DMS79 treated with DMSO at 0.1 percent for 48 hours (cell line): ENCODE measurements around the gene TTLL9.

ENCODE experiments used
- DNase-seq: peaks from one replicate; lab custom pipeline; 2025; lab: John Stamatoyannopoulos, UW

Gene TTLL9

DNA sequence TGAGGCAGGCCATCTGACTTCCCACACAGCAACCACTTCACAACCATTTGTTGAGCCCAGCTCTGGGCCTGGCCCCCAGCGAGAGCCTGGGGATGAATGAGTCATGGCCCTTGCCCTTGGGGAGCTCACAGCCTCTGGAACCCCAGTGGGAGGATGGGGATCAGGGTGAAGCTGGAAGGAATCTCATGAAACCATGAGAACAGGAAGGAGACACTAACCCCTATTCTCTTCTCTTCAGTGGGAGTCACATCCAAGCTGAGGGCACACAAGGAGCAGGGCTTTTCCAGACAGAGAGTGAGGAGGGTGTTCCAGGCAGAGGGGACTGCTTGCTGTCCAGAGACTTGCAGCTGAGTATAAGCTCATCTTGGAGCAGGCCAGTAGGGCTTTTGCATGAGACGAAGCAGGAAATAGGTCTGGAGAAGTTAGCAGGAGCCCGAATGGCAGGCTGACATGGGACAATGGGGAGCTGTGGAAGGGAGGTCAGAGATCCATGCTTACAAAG lies 32.5 kb upstream of the TTLL9 start:
- DNase-seq, result no peak

DNA sequence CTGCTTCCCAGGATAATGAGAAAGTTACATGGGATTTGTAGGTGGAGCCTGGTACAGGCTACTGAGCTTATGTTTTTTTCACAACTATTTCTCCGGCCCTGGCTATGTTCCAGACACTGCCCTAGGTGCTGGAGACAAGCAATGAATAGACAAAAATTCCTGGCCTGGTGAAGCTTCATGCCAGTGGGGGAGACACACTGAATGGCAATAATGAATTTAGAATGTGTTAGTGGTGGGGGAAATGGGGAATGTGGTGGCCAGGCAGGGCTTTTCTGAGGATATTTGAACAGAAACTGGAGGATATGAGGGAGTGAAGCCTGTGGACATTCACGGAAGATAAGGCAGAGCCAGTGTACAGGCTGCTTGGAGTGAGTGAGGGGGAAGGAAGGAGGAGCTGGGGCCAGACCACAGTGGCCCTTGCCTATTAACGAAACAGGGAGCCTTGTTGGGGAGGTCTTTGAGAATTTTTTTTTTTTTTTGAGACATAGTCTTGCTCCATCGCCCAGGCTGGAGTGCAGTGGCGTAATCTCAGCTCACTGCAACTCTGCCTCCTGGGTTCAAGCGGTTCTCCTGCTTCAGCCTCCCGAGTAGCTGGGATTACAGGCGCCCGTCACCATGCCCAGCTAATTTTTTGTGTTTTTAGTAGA lies 31.7 kb upstream of the TTLL9 start:
- DNase-seq, result no peak

DNA sequence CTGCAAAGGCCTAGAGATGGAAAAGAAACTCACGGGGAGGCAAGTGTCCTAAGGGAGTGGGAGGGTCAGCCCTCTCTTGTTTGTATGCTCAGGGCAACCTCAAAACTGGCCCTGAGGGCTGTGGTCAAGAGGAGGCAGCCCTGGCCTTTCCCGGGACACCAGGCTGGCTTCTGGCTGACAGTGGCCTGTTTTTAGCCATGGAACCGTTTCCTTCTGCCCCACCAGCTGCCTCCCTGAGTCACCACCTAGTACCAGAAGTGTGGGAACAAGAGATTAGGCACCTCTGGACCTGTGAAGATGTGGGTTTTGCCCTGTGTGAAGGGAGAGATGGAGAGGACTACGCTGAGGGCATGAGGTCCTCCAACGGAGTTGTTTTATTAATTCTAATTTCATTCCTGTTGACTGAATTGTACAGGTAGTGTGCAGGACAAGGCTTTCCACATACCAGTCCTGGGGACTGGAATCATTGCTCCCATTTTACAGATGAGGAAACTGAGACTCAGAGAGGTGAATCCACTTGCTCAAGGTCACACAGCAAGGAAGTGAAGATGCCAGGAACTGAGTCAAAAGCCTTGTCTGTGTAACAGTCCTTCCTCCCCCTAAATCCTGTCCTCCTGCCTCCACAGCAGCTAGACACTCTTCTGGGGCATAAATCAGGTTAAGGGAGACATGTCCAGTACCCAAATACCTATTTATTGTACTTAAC lies 30.5 kb upstream of the TTLL9 start:
- DNase-seq, result no peak

DNA sequence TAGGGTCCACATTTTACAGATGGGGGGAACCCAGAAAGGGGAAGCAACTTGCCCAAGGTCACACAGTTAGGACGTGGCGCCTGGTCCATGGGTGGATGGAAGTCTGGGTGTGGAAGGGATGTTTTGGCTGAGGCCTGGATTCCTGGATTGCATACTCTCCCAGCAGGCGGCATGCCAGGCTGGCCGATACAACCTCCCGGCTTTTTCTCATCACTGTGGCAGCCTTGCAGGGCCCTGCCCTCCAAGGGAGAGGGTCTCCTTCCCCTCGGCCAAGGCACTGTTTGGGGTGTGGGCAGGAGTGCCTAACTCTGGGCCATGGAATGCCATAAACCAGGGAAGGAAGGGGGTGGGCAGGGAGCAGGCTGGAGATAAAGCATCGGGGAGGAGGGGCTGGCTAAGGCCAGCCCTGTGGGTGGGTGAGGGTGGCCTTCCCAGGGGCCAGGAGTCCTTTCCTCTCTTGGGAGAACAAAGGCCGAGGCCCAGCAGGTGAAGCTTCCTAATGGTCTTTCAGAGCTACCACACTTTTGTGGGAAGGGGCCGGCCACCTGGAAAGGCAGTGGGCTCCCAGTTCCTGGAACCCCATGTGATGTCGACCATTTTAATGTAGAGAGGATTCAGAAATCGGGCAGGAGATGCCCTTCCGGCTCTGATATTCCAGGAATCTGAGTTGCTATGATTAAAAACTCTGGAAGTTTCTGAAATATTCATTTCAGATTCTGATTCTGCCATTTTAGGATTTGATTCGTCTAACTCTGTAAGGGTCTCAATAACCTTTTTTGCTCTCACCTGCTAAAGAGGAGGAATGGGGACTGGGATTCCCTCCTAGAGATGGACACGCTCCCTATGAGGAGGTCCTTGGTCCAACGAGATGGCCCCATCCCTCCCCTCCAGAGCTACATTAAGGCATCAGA lies 29.3 kb upstream of the TTLL9 start:
- no peak for DNase-seq

DNA sequence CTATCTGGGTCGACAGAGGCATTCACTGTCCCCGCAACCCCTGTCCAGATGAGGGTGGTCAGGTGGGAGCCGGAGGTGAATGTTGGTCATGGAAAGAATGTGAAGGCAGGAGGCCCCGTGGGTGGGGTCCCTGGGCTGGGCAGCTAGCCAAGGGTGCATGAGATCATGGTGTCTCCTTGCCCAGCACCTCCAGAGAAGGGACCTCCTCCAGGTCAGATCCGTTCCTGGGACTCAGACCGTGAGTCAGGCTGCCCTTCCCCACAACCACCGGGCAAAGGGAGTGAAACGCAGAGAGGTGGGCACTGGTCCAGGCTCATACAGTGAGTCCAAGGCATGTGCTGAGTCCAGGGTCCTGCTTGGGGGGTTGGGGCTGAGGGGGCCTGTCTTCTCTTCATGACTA lies 28.5 kb upstream of the TTLL9 start:
- no peak for DNase-seq

DNA sequence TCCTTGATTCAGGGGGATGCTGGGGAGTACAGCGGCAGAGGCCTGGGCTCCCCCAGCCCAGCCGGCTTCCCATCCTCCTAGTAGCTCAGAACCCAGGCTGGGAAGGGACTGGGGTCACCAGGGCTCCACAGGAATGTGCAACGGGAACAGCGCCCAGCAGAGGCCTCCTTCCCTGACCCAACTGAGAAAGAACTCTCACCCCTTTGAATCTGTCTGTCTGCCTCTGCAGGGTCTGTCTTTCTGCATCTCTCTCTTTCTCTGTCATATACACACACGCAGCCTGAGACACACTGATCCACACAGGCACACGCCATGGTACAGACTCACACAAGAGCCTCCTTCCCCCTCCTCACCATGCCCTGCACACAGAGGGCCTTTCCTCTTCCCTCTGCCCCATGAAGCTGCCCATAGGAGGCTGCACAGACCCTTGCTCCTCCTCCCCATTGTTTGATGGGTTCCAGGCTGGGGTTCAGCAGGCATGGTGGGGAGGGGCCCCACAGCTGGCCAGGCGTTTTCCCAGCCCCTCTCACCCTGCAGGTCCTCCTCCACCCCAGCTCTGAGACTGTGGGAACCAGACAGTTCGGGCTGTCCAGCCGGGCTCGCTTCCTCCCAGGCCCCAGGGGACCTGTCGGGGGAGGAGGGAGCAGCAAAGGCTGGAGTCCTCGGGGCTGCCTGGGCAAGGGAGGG lies 27.8 kb upstream of the TTLL9 start:
- no peak for DNase-seq

DNA sequence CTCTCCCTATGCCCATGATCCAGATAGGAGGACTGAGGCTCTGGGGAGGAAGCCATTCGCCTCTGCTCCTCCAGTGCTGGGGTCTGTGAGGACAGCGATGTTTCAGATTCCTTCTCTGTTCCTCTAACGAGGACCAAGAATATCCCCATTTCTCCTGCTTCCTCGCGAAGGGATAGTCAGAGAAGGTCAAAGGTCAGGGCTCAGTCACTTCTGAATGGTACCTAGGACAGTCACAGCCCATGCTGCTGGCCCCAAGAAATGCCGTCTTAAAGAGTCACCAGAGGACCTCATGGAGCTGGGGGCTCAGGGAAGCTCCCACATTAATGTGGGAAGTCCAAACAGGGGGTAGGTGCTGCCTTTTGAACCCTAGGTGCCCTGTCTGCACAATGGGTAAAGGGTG lies 27.1 kb upstream of the TTLL9 start:
- DNase-seq, result no peak

DNA sequence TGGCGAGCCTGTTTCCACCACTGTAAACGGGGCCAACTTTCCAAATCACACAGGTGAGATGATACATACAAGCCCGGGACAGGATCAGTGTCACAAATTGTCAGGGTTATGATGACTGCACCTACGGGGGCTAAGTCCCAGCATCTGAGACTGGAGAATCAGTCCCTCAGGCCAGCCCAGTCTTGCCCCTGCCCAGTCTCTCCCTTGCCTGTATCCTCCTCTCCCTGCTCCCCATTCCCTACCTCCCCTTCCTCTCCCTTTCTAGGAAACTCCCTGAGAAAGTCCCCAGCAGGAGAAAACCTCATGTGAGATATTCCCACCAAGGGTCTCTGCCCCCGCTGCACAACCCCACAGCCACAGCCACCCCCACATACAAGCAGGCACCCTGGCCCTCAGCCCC lies 26.6 kb upstream of the TTLL9 start:
- DNase-seq, result no peak

DNA sequence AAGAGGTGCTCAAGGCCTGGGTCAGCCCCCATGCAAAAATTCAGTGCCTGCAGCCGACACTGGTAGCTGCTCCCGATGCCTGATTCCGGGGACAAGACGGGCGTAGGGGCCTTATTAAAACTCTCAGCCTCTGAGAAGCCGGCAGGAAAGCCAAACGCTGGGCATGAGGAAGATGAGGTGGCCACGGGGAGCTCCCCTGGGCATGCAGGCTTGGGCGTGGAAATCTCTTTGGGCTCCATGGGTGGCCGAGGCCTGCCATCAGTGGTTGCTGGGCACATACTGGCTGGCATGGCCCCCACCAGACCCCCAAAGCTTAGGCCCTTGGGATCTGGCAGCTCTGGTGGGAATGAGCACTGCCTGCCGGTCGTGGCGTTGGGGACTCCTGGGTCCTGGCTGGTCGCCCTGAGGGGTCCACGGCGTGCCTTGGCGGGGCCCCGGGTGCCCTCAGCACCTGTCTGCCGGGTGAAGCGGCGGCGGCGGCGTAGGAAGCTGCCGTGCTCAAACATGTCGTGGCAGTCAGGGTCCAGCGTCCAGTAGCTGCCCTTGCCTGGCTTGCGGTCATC lies 25.6 kb upstream of the TTLL9 start:
- DNase-seq, result no peak

DNA sequence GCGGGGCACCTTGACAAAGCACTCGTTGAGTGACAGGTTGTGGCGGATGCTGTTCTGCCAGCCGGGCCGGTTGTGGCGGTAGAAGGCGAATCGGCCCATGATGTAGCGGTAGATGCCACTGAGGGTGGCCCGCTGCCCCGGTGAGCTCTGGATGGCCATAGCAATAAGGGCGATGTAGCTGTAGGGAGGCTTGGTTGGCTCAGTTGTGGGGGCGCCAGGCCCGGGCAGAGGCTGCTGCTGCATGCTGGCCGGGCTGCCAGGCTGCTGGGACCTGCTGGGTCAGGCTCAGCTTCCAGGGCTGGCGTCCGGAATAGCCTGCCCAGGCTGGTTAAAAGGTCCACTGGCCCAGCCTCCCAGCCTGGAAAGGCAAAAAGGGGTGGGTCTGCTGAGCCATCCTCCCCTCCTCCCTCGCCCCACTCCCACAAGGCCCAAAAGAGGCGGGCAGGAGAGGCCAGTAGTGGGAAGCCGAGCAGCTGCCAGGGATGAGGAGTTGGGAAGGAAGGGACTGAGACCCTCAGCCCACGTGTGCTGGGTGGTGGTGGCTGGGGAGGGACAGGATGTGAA lies 25.1 kb upstream of the TTLL9 start, which contains the start of gene FOXS1:
Gene FOXS1, minus strand, starts transcription at position 305 of the 564 bp plus-strand sequence. Its CDS starts 62 bp downstream, at position 243.
- DNase-seq, result no peak

DNA sequence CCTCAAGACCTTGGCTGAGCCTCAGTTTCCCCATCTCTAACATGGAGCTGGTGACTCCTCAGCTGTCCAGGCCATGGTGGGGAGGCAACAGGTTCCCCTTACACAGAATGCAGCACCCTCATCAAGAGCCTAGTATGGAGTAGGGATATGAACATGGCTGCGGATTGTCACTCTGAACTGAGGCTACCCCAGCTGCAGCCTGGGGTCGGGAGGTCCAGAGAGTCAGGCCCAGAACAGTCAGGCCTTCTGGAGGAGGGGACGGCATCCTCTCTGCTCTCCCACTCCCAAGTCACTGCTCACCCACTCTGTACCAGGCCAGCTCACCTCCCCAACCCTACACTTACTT lies 23.7 kb upstream of the TTLL9 start:
- DNase-seq, result no peak

DNA sequence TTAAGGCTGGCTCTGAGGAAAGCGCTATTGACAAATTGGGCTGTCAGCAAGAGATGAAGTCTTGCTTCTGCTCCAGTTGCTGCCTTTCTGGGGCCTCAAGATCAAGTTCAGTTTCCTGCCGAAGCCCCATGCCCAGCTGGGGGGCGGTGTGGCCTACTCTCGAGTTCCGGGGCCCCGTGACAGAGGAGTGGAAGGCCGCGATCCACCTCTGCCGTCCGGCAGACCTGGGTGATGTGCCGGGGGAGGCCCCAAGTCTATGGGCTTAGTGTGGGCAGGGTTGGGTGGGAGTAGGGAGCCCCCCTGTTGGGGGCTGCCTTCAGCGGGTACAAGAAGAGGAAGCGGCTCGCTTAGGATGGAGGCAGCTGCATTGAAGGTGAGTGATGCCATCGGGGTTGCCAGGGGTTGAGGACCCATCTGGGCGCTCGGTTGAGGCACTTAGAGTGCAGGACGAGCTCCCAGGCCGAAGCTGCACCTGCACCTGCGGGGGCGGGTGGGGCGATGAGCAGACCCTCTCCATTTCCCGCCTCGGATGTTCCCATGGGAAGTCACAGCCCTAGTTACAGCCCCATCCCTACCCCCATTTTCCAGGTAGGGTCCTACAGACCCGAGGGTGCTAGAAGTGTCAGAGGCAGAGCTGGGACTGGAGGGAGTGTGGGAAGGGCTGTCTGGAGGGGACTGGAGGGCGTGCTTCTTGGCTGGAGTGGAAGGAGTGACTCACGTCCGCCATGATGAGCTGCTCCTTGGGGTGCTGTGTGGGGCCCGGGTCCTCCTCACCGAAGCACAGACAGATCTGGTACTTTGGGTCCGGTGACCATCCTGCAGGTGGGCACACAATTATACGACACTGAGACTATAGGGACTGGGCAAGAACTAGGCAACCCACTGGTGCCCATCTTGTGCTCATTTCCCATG lies 22.1 kb upstream of the TTLL9 start:
- no peak for DNase-seq

DNA sequence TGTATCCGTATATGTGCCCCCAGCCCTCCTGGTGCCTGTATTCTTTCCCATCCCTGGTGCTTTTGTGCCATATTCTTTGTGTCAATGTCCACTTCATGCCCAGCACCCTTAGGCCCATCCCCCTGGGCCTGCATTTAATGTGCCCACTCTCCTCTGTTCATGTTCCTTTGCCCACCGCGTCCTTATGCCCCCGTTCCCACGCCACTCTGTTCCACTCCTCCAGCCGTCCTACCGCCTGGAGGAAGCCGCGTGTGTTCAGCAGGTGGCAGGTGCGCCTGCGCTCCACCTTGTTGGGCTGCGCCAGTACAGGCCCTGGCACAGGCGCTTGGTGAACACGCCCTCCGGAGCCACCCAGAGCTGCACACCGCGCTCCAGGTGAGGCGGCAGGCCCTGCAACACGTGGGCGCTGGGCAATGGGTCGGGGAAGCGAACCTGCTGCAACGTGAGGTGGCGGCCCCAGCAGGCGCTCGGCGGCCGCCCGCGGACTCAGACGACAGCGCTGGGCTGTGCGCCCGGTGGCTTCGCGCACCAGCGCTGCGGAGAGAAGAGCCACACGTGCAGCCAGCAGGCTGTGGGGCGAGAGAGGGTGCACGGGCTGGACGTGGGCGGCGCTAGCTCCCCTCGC lies 21.0 kb upstream of the TTLL9 start:
- DNase-seq, result peak; percentile 76

DNA sequence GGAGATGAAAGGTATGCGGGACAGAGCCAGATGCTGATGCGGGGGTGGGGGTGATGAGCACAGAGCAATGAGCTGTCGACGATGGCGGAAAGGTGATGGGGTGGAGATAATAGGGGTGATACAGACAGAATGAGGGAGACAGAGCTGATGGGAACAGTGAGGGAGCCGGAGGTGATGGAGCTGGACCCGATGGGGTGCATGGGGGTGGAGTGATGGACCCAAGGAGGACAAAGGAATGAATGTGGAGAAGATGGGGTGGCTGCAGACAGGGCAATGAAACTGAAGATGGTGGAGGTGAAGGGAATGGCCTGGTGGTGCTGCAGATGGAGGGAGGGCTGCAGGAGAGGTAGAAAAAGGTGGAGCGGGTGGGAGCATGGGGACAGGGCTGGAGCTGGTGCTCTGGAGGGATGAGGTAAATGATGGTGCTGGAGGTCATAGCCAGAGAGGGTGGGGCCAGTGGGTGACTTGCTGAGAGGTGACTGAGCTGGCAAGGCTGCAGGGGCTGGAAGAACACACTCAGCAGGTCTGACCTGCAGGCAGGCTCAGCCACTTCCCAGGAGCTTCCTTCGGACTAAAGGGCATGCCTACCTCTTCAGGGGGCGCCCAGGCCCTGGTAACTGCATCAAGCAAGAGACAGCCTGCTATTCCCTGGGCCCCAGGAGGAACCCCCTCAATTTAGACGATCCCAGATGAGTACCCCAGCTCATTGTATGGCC lies 19.0 kb upstream of the TTLL9 start:
- no peak for DNase-seq

DNA sequence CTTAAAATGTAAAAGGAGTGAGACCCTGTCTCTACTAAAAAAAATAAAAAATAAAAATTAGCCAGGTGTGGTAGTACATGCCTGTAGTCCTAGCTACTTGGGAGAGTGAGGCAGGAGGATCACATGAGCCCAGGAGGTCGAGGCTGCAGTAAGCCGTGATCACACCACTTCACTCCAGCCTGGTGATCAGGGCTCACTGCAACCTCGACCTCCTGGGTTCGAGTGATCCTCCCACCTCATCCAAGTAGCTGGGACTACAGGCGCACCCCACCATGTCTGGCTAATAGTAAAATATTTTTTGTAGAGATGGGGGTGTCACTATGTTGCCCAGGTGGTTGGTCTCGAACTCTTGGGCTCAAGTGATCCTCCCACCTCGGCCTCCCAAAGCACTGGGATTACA lies 17.0 kb upstream of the TTLL9 start:
- DNase-seq, result no peak

DNA sequence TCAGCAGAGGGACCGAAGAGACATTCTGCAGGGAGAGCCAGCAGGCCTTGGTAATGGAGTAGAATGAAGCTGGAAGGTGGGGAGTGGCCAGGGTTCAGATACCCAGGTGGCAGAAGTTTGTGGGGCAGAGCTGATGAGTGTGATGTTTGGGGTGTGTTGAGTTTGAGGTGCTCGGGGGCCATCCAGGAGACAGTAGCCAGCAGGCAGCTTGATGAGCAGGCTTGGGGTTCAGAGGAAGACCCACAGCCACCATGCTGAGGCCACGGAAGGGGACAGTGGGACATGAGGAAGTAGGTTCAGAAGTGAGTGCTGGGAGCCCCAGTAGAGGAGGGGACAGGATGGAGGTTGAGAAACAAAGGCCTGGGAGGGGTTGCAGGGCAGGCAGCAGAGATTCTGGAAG lies 13.9 kb upstream of the TTLL9 start:
- DNase-seq, result no peak

DNA sequence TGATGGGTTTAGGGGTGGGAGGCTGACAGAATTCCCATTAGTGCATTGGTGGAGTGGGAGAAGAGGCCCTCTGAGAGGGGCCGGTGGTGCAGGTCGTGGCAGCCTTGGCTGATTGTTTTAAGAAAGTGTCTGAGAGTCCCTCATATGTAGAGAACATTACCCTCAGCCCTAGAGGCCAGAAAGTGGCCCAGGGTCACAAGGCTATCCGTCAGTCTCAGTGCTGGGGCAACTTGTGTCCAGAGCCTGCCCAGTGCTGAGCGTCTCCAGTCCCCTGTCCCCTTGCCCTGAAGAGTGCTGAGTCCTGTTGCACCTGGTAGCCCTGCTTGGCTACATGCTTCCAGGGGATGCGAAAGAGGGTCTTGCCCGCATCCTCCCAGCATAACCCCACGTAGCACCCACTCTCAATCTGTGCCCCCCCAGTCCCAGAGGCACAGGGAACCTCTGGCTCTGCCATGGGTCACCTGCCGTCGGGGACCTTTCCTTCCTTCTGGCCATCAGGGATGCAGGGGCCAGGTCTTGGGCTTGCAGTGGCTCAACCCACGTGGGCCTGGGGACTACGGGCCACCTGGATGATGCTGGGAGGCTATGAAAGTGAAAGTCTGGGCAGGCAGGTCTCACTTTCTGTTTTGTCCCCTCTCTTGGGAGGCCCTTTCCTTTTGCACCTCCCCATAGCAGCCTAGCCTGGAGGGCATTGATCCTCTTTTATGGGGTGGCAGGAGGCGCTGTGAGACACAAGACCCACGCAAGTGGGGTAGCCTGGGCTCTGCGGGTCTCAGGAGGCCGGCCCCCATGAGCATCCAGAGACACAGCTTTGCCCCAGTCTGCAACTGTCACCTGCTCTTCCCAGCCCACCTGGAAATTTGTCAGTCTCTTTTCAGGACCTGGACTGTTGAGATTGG lies 12.3 kb upstream of the TTLL9 start:
- DNase-seq, result no peak

DNA sequence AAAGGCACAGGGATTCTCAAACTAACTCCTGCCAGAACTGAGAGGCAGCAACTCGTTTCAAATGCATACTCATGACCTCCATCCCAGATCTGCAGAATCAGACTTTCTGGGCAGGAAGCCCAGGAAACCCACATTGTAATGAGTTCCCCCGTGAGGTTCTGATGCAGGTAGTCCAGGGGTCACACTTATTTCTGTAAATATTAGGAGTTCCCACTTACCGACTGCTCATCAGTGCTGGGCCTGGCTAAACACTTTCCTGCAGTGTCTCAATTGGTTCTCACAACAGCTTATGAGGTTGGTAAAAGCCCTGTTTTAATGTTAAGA lies 11.7 kb upstream of the TTLL9 start:
- no peak for DNase-seq
